HepG2 (cell line): Measurements from ENCODE around the gene P4HB. TPM values are rescaled to one million over a fixed set of nuclear protein-coding genes. Genes with fewer than 3 reads are reported as not detected.

Experiments used
- ATAC-seq: fragments of 200-7000 bp; cut with Tn5 transposase; 3 replicates; pipeline ENCODE4 v1.9.1; 2020; ENCODE audit warnings: mild to moderate bottlenecking, moderate library complexity
- BruUV-seq: library from RNA; stranded (reverse); fragments of 400-500 nt; replicated peaks from 2 replicates; lab custom pipeline; 2021; lab: Mats Ljungman, UMichigan
- CTCF ChIA-PET: fragments of 300-600 bp; formaldehyde crosslinking; extraction: SDS; loops from one replicate; lab custom pipeline; 2021; ENCODE audit warnings: low total read pairs, inconsistent platforms, low intra/inter-chr PET ratio; lab: Yijun Ruan, JAX
- POLR2A ChIA-PET: fragments of 350-600 bp; sonication (Branson Sonifier 250); formaldehyde crosslinking; loops from one replicate; lab custom pipeline; 2020; ENCODE audit warnings: antibody characterized with exemption, inconsistent platforms; lab: Yijun Ruan, JAX
- DNase-seq: peaks from one replicate; pipeline ENCODE4 v3.0.0-alpha.2; 2015; ENCODE audit warnings: low spot score
- FAIRE-seq: peaks from 3 replicates; lab custom pipeline; 2011; peaks lifted over from hg19 to GRCh38; lab: Jason Lieb, UNC
- H2AFZ ChIP-seq: one replicate; pipeline ENCODE4 v1.6.1; 2011; ENCODE audit warnings: low read length, inconsistent platforms
- H3K27ac ChIP-seq: fragments of 300-600 bp; 3 replicates; pipeline ENCODE4 v1.8.0; 2011; ENCODE audit warnings: mixed run types, mild to moderate bottlenecking, mixed read lengths, low read length, inconsistent platforms; ENCODE audit not compliant: insufficient read depth; ENCODE audit errors: extremely low read length
- H3K27me3 ChIP-seq, 2 experiments: fragments of 200-600 bp in 1 of 2; 2 replicates in 1 of 2; 3 replicates in 1 of 2; pipeline versions ENCODE4 v1.6.0 to v1.8.0; 2011; ENCODE audit warnings: low read length in 2 of 2, mild to moderate bottlenecking in 2 of 2, moderate library complexity in 2 of 2, inconsistent platforms in 1 of 2; ENCODE audit not compliant: insufficient read depth in 2 of 2, control insufficient read depth in 1 of 2
- H3K36me3 ChIP-seq, 2 experiments: fragments of 200-600 bp in 1 of 2; replicated peaks in 1 of 2; 2 replicates in 1 of 2; 3 replicates in 1 of 2; pipeline versions ENCODE4 v1.5.1 to v1.8.0; 2011; ENCODE audit warnings: low read length in 2 of 2, inconsistent platforms in 1 of 2; ENCODE audit not compliant: insufficient read depth in 2 of 2, control insufficient read depth in 1 of 2
- H3K4me1 ChIP-seq: 2 replicates; pipeline ENCODE4 v1.5.1; 2012; ENCODE audit warnings: low read length, inconsistent platforms; ENCODE audit not compliant: insufficient read depth
- H3K4me2 ChIP-seq: 2 replicates; pipeline ENCODE4 v1.6.0; 2011; ENCODE audit warnings: low read depth, low read length, inconsistent platforms
- H3K4me3 ChIP-seq, 3 experiments: fragments of 200-600 bp in 1 of 3; sonication (generic), shearing (Covaris generic) in 1 of 3; replicated peaks in 1 of 3; 2 replicates each; pipeline ENCODE4 v1.5.1; 2011 to 2016; ENCODE audit warnings: low read length in 3 of 3, inconsistent platforms in 2 of 3, low read depth in 2 of 3, mild to moderate bottlenecking in 2 of 3, control low read depth in 1 of 3, mixed read lengths in 1 of 3; ENCODE audit not compliant: insufficient read depth in 1 of 3
- H3K79me2 ChIP-seq: one replicate; pipeline ENCODE4 v1.6.1; 2011; ENCODE audit warnings: low read length, inconsistent platforms; ENCODE audit not compliant: insufficient read depth
- H3K9ac ChIP-seq: 2 replicates; pipeline ENCODE4 v1.6.0; 2011; ENCODE audit warnings: mild to moderate bottlenecking, low read depth, low read length, inconsistent platforms; ENCODE audit not compliant: insufficient read depth
- H3K9me3 ChIP-seq: 2 replicates; pipeline ENCODE4 v1.5.1; 2012; ENCODE audit warnings: mild to moderate bottlenecking, low read length
- H4K20me1 ChIP-seq: 2 replicates; pipeline ENCODE4 v1.6.0; 2011; ENCODE audit warnings: inconsistent platforms, mild to moderate bottlenecking, low read length, moderate library complexity; ENCODE audit not compliant: insufficient read depth
- AGO1 ChIP-seq: fragments of 200-400 bp; formaldehyde crosslinking; IDR thresholded peaks from 2 replicates; pipeline ENCODE4 v1.6.1; 2017; ENCODE audit warnings: mild to moderate bottlenecking, low read depth, low read length, moderate library complexity; ENCODE audit not compliant: poor library complexity, severe bottlenecking
- AGO2 ChIP-seq: fragments of 200-400 bp; formaldehyde crosslinking; optimal IDR thresholded peaks from 2 replicates; pipeline ENCODE3; 2017; ENCODE audit warnings: mild to moderate bottlenecking, low read depth, low read length, moderate library complexity
- ARID2 ChIP-seq: sonication (generic); formaldehyde crosslinking; IDR thresholded peaks from 2 replicates; pipeline ENCODE4 v1.8.1; 2022; ENCODE audit warnings: mild to moderate bottlenecking, missing genetic modification reagents, borderline replicate concordance
- ARNTL ChIP-seq: sonication (generic); formaldehyde crosslinking; IDR thresholded peaks from 2 replicates; pipeline ENCODE4 v1.4.0; 2020; ENCODE audit warnings: mild to moderate bottlenecking, missing genetic modification reagents
- DMAP1 ChIP-seq: IDR thresholded peaks from 2 replicates; pipeline ENCODE4 v1.6.1; 2016
- ELF4 ChIP-seq: sonication (generic); formaldehyde crosslinking; IDR thresholded peaks from 2 replicates; pipeline ENCODE4 v1.5.0; 2020; ENCODE audit warnings: missing genetic modification reagents, mild to moderate bottlenecking, moderate library complexity, borderline replicate concordance
- GABPB1 ChIP-seq: IDR thresholded peaks from 2 replicates; pipeline ENCODE4 v1.6.1; 2016; ENCODE audit warnings: mild to moderate bottlenecking, missing genetic modification reagents, moderate library complexity, missing compliant biosample characterization
- HOXD1 ChIP-seq: sonication (generic); formaldehyde crosslinking; IDR thresholded peaks from 2 replicates; pipeline ENCODE4 v1.5.0; 2020; ENCODE audit warnings: missing genetic modification reagents
- MTF1 ChIP-seq: sonication (generic); formaldehyde crosslinking; IDR thresholded peaks from 2 replicates; pipeline ENCODE4 v1.5.0; 2020; ENCODE audit warnings: missing genetic modification reagents
- RBFOX2 ChIP-seq: fragments of 200-400 bp; formaldehyde crosslinking; IDR thresholded peaks from 2 replicates; pipeline ENCODE4 v1.6.1; 2017; ENCODE audit warnings: low read depth, mild to moderate bottlenecking, low read length
- RNF219 ChIP-seq: sonication (generic); formaldehyde crosslinking; IDR thresholded peaks from 2 replicates; pipeline ENCODE4 v1.5.0; 2020; ENCODE audit warnings: mild to moderate bottlenecking, missing genetic modification reagents
- ZNF230 ChIP-seq: sonication (generic); formaldehyde crosslinking; IDR thresholded peaks from 2 replicates; pipeline ENCODE4 v1.4.0; 2020; ENCODE audit warnings: mild to moderate bottlenecking, missing genetic modification reagents
- ZNF432 ChIP-seq: sonication (generic); formaldehyde crosslinking; IDR thresholded peaks from 2 replicates; pipeline ENCODE4 v1.5.0; 2020; ENCODE audit warnings: missing genetic modification reagents, mild to moderate bottlenecking, borderline replicate concordance
- ZNF451 ChIP-seq: sonication (generic); formaldehyde crosslinking; IDR thresholded peaks from 2 replicates; pipeline ENCODE4 v1.5.0; 2020; ENCODE audit warnings: mild to moderate bottlenecking, missing genetic modification reagents
- ZNF563 ChIP-seq: sonication (generic); formaldehyde crosslinking; IDR thresholded peaks from 2 replicates; pipeline ENCODE4 v1.8.0; 2022; ENCODE audit warnings: mild to moderate bottlenecking, moderate library complexity, missing genetic modification reagents
- WGBS: methylation state at CpG from one replicate; pipeline ENCODE4 v1.1.6; 2017; ENCODE audit warnings: low lambda C conversion rate; 5-methylcytosine and 5-hydroxymethylcytosine counted together
- in situ Hi-C: cut with HindIII; loops from 2 replicates; pipeline ENCODE4 v1.10.0; 2017; ENCODE audit warnings: low pct_unique_long_range_greater_than_20kb; ENCODE audit not compliant: extremely low pct_ligation_motif_present
- intact Hi-C: fragments of 100-400 bp; cut with micrococcal nuclease; formaldehyde crosslinking; loops from one replicate; pipeline ENCODE4 v1.10.0; 2022; ENCODE audit not compliant: unreplicated experiment
- polyA plus RNA-seq, 8 experiments: library from polyadenylated mRNA; depleted of rRNA in 3 of 8; stranded (reverse) in 7 of 8; unstranded in 1 of 8; fragments of >200 nt; fragmentation: Illumina TruSeq in 4 of 8; extraction: Trizol in 4 of 8; gene quantifications; 2 replicates each; pipeline versions ENCODE4 v1.2.1 to v1.2.3, GENCODE V29; 2011 to 2016; ENCODE audit warnings: low read depth in 4 of 8, missing spikeins in 1 of 8, mixed read lengths in 1 of 8; ENCODE audit not compliant: insufficient read depth in 1 of 8
- total RNA-seq, 5 experiments: library from RNA; depleted of rRNA; stranded (reverse); fragments of >200 nt; fragmentation: Illumina TruSeq; extraction: Trizol; gene quantifications; 2 replicates each; pipeline ENCODE4 v1.2.3, GENCODE V29; 2016; ENCODE audit warnings: low read depth in 1 of 5

Gene P4HB
- total and polyA plus RNA-seq, 2 of the 13 experiments (the other 11 are each of a cell fraction or from before 2014, with no cell fraction given): 185 to 782 TPM

DNA sequence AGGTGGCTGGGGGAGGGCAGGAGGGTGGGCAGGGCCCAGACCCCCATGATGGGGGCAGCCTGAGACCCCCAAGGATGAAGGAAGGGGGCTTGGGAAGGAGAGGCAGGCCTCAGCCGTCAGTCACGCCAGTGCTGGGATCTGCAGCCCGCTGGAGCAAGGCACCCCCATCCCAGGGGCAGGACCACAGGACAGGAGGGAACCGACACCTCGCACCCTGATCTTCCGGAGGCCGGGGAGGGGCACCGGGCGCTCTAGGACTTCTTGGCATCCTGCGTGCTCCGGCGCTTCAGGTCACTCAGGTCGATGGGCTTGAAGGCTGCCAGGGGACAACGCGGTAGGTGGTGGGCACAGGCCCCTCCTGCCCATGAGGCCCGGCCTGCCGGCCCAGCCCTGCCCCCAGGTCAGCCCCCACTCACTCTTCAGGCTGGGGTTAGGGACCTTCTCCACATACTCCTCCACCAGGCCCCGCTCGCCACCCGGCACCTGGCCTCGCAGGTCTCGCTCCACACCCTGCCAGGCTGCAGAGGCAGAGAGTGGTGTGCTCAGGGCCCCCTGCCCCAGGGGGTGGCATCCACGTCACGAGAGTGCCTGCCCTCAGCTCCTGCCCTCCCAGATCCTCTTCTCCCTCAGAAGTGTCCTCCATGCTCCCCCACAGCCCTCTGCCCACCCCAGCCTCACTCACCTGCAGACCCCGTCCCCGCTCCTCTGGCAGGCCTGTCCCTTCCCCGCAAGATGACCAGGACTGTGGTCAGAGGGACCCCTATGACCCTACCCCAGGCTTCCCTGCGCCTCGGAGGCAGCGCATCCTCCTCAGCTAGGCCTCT lies 37.1 kb downstream of the P4HB start:
- TF ChIP-seq RBFOX2 (peak; percentile 49; the same call in 1 of the 2 replicates), RNF219 (no peak)
- TF ChIP-seq, all 625 proteins: peak for 1
- no peak overlapping the region for H3K27ac ChIP-seq
- peaks cover 2 to 6% of the 10 kb centered on the region in 2 experiments; a peak in 2 of 5 replicates for H3K36me3 ChIP-seq
- peaks cover 25% of the 10 kb centered on the region for H3K4me1 ChIP-seq
- no TSS peak for BruUV-seq
- H2AFZ ChIP-seq: no peak overlapping the region
- FAIRE-seq (no peak), ATAC-seq (no peak), DNase-seq (no peak)
- intact Hi-C loops (loop anchor here (5.0 kb wide), 1 partner anchor 39 kb away; the partner anchor contains the start of gene P4HB), in situ Hi-C loops (no loop called here)
- H3K9me3 ChIP-seq: no peaks in the 10 kb centered on the region
- no peaks in the 10 kb centered on the region; a peak in 2 of 5 replicates for H3K27me3 ChIP-seq
- CTCF ChIA-PET: interaction anchor here (1.4 kb wide), 1 partner anchor 22 kb away, joined by 3 read pairs; no protein-coding TSS in a partner anchor
- H3K4me2 ChIP-seq: no peak overlapping the region
- POLR2A ChIA-PET: interaction anchor here (1.3 to 2.1 kb wide), 6 partner anchors 10 to 214 kb away, joined by 5 to 52 read pairs (median 8); partner anchors contain the start of genes DCXR and MCRIP1
- H3K9ac ChIP-seq: no peak overlapping the region
- no peaks in the 10 kb centered on the region; the same call in 1 of the 2 replicates for H4K20me1 ChIP-seq
- H3K79me2 ChIP-seq: no peaks in the 10 kb centered on the region
- 95% methylated on average over 21 of the region's 30 CpGs for WGBS
- no peak overlapping the region for H3K4me3 ChIP-seq

DNA sequence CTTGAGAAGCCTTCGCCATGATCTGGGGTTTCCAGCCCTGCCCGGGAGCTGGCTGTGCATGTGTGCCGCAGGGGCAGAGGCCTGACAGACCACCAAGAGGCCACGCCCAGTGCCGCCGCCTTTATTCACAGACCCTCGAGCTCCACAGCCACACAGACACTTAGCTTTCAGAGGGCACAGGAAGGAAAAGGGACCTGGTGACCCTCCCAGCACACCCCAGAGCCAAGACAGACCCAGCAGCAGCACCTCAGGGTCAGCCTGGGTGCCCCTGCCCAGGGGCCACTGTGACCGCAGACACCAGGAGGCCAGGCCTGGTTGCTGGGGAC lies 38.1 kb downstream of the P4HB start:
- CTCF ChIA-PET: interaction anchor here (1.2 to 2.5 kb wide), 3 partner anchors 11 to 89 kb away, joined by 3 to 8 read pairs (median 3); partner anchors contain the start of gene MCRIP1
- no TSS peak for BruUV-seq
- Histone ChIP-seq H3K27me3 (no peaks in the 10 kb centered on the region; a peak in 2 of 5 replicates), H4K20me1 (no peaks in the 10 kb centered on the region; the same call in 1 of the 2 replicates), H3K9ac (no peak overlapping the region; the same call in 1 of the 2 replicates), H3K4me2 (0 out of 2 replicates have a peak overlapping the region, but pooled peaks have one; percentile 43), H3K79me2 (no peaks in the 10 kb centered on the region), H3K36me3 (peaks cover 2 to 6% of the 10 kb centered on the region in 2 experiments; a peak in 2 of 5 replicates), H3K9me3 (no peaks in the 10 kb centered on the region), H3K4me3 (no peak overlapping the region), H2AFZ (no peak overlapping the region), H3K27ac (peak overlapping the region; percentile 53), H3K4me1 (peaks cover 32% of the 10 kb centered on the region)
- FAIRE-seq (no peak), DNase-seq (no peak), ATAC-seq (no peak)
- 86% methylated on average over 8 of the region's 8 CpGs for WGBS
- intact Hi-C loops (loop anchor here (5.0 kb wide), 1 partner anchor 40 kb away; the partner anchor contains the start of gene P4HB), in situ Hi-C loops (no loop called here)
- POLR2A ChIA-PET: interaction anchor here (0.6 to 2.1 kb wide), 24 partner anchors 11 to 284 kb away, joined by 3 to 52 read pairs (median 5); partner anchors contain the start of genes ALYREF, ANAPC11, ARL16 and DCXR
- TF ChIP-seq ZNF230 (CRISPR knock-in tag) (0 out of 2 replicates have a peak, but pooled peaks have one; percentile 30), ZNF451 (CRISPR knock-in tag) (0 out of 2 replicates have a peak, but pooled peaks have one; percentile 9), HOXD1 (CRISPR knock-in tag) (no peak), AGO2 (no peak), DMAP1 (CRISPR knock-in tag) (no peak), ARNTL (CRISPR knock-in tag) (no peak), GABPB1 (CRISPR knock-in tag) (no peak), MTF1 (no peak), ZNF432 (CRISPR knock-in tag) (no peak), ELF4 (CRISPR knock-in tag) (no peak), ZNF563 (CRISPR knock-in tag) (0 out of 2 replicates have a peak, but pooled peaks have one; percentile 8), ARID2 (no peak), AGO1 (peak; percentile 5)
